HEK293T (cell line): ENCODE data around the gene ARHGEF7.

Experiments
- CTCF ChIA-PET: fragments of 350-600 bp; formaldehyde crosslinking; extraction: SDS; loops from one replicate; lab custom pipeline; 2021; ENCODE audit warnings: antibody characterized with exemption, inconsistent platforms; lab: Yijun Ruan, JAX
- POLR2A ChIA-PET: fragments of 350-600 bp; formaldehyde crosslinking; extraction: SDS; loops from one replicate; lab custom pipeline; 2020; ENCODE audit warnings: antibody characterized with exemption, inconsistent platforms; lab: Yijun Ruan, JAX
- DNase-seq: peaks from one replicate; pipeline ENCODE4 v3.0.0; 2012; ENCODE audit warnings: mixed read lengths; ENCODE audit errors: extremely low spot score
- ARNT ChIP-seq: fragments of 450-650 bp; IDR thresholded peaks from 2 replicates; pipeline ENCODE4 v1.6.1; 2017; ENCODE audit warnings: mild to moderate bottlenecking
- BHLHE40 ChIP-seq: fragments of 450-650 bp; IDR thresholded peaks from 2 replicates; pipeline ENCODE4 v1.6.1; 2016; ENCODE audit warnings: mild to moderate bottlenecking, moderate library complexity, borderline replicate concordance
- CTBP1 ChIP-seq: fragments of 450-650 bp; IDR thresholded peaks from 2 replicates; pipeline ENCODE4 v1.6.1; 2016; ENCODE audit warnings: borderline replicate concordance
- ELF4 ChIP-seq: fragments of 450-650 bp; IDR thresholded peaks from 2 replicates; pipeline ENCODE4 v1.6.1; 2017; ENCODE audit warnings: antibody characterized with exemption
- FOXA1 ChIP-seq: fragments of 450-650 bp; IDR thresholded peaks from 2 replicates; pipeline ENCODE4 v1.6.1; 2016; ENCODE audit warnings: mild to moderate bottlenecking
- FOXK2 ChIP-seq: fragments of 450-650 bp; IDR thresholded peaks from 2 replicates; pipeline ENCODE4 v1.6.1; 2016; ENCODE audit warnings: mild to moderate bottlenecking
- FOXM1 ChIP-seq: fragments of 450-650 bp; IDR thresholded peaks from 2 replicates; pipeline ENCODE4 v1.6.1; 2017; ENCODE audit warnings: mild to moderate bottlenecking, borderline replicate concordance
- HDGF ChIP-seq: fragments of 450-650 bp; IDR thresholded peaks from 2 replicates; pipeline ENCODE4 v1.6.1; 2017; ENCODE audit warnings: antibody characterized with exemption, borderline replicate concordance
- L3MBTL2 ChIP-seq: fragments of 450-650 bp; conservative IDR thresholded peaks from 2 replicates; pipeline ENCODE4 v1.6.1; 2016; ENCODE audit warnings: mild to moderate bottlenecking
- LEF1 ChIP-seq: fragments of 450-650 bp; IDR thresholded peaks from 2 replicates; pipeline ENCODE4 v1.6.1; 2017; ENCODE audit warnings: mild to moderate bottlenecking, borderline replicate concordance
- NFRKB ChIP-seq: fragments of 450-650 bp; IDR thresholded peaks from 2 replicates; pipeline ENCODE4 v1.6.1; 2016; ENCODE audit warnings: mild to moderate bottlenecking, moderate library complexity
- PKNOX1 ChIP-seq: fragments of 450-650 bp; IDR thresholded peaks from 2 replicates; pipeline ENCODE4 v1.6.1; 2016
- SP1 ChIP-seq: fragments of 450-650 bp; IDR thresholded peaks from 2 replicates; pipeline ENCODE4 v1.6.1; 2017
- SUZ12 ChIP-seq: fragments of 450-650 bp; IDR thresholded peaks from 2 replicates; pipeline ENCODE4 v1.6.1; 2016; ENCODE audit warnings: mild to moderate bottlenecking
- TARDBP ChIP-seq: fragments of 450-650 bp; IDR thresholded peaks from 2 replicates; pipeline ENCODE4 v1.6.1; 2016
- ZNF384 ChIP-seq: fragments of 450-650 bp; IDR thresholded peaks from 2 replicates; pipeline ENCODE4 v1.6.1; 2016

The ARHGEF7 gene

GRCh38 chr13:111219950-111220349 lies 104.8 kb downstream of the ARHGEF7 start:
- TF ChIP-seq FOXK2: no peak
- no peak for DNase-seq
- POLR2A ChIA-PET: no interaction called here
- CTCF ChIA-PET: no interaction called here

- CTCF ChIA-PET: no interaction called here
- POLR2A ChIA-PET: no interaction called here
- no peak for DNase-seq
- TF ChIP-seq SUZ12 (no peak), LEF1 (no peak), PKNOX1 (no peak), HDGF (no peak), SP1 (no peak), CTBP1 (no peak), TARDBP (no peak), NFRKB (no peak), BHLHE40 (no peak), ELF4 (no peak), ARNT (no peak), L3MBTL2 (no peak), ZNF384 (no peak), FOXA1 (no peak), FOXK2 (no peak), FOXM1 (no peak)
These were observed 110.1 kb downstream of the ARHGEF7 start for GRCh38 chr13:111225166-111225565.

GRCh38 chr13:111225810-111226546 lies 110.9 kb downstream of the ARHGEF7 start:
- ChIA-PET CTCF (no interaction called here), POLR2A (no interaction called here)
- TF ChIP-seq TARDBP (no peak), CTBP1 (no peak), ZNF384 (no peak), NFRKB (no peak), ARNT (no peak), SUZ12 (no peak), PKNOX1 (no peak), BHLHE40 (no peak), SP1 (no peak), FOXM1 (no peak), HDGF (no peak), LEF1 (no peak), ELF4 (no peak), FOXK2 (no peak), L3MBTL2 (no peak), FOXA1 (no peak)
- DNase-seq: no peak

- CTCF ChIA-PET: no interaction called here
- no peak for TF ChIP-seq CTBP1
- TF ChIP-seq NFRKB: no peak
- no peak for TF ChIP-seq PKNOX1
- TF ChIP-seq ELF4: no peak
- TF ChIP-seq L3MBTL2: no peak
- TF ChIP-seq SP1: no peak
- TF ChIP-seq SUZ12: no peak
- no peak for TF ChIP-seq HDGF
- no peak for TF ChIP-seq FOXM1
- POLR2A ChIA-PET: no interaction called here
- no peak for DNase-seq
These were observed 112.3 kb downstream of the ARHGEF7 start for GRCh38 chr13:111227405-111227804.

- CTCF ChIA-PET: no interaction called here
- POLR2A ChIA-PET: no interaction called here
- DNase-seq: no peak
- TF ChIP-seq FOXK2: no peak
- TF ChIP-seq SP1: no peak
- TF ChIP-seq ELF4: no peak
- no peak for TF ChIP-seq CTBP1
- TF ChIP-seq ARNT: no peak
These were observed 113.4 kb downstream of the ARHGEF7 start for GRCh38 chr13:111228262-111229144.

GRCh38 chr13:111230385-111230930 lies 115.3 kb downstream of the ARHGEF7 start:
- TF ChIP-seq NFRKB (no peak), BHLHE40 (no peak)
- no peak for DNase-seq
- CTCF ChIA-PET: no interaction called here
- POLR2A ChIA-PET: no interaction called here
